GM19467 (cell line): Measurements from ENCODE around the gene OR2A42.
A peak's percentile ranks its signal among the peaks of the same experiment; 100 is the strongest.
"Not testable (repeated sequence)": the region's sequence is repeated elsewhere in the genome, so short reads cannot be mapped to it uniquely, and the experiment has no call there.

Source experiments
- ATAC-seq: cut with Tn5 transposase; IDR thresholded peaks from one replicate; pipeline ENCODE4 v1.9.1; 2021; ENCODE audit warnings: mild to moderate bottlenecking, moderate library complexity; ENCODE audit not compliant: unreplicated experiment

The OR2A42 gene

GRCh38 chr7:144223675-144224074, 15.7 kb downstream of the OR2A42 start:
- ATAC-seq: not testable (repeated sequence)

DNA sequence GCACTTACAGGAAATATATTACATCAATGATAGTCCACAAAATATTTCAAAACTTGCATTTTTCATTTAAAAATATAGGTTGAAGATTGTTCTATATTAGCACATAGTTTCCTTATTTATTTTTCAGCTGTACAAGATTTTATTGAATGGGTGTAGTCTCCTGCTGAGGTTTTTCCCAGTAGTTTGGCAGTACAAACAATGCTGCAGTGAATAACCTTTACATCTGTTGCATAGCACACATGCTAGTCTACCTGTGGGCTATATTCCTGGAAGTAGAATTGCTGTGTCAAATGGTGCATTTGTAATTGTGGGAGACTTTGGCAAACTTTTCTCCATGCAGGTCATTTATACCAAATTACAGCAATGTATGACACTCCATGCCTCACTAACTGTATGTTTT, 18.9 kb downstream of the OR2A42 start:
- not testable (repeated sequence) for ATAC-seq

GRCh38 chr7:144219149-144219548, 20.3 kb downstream of the OR2A42 start:
- not testable (repeated sequence) for ATAC-seq

DNA sequence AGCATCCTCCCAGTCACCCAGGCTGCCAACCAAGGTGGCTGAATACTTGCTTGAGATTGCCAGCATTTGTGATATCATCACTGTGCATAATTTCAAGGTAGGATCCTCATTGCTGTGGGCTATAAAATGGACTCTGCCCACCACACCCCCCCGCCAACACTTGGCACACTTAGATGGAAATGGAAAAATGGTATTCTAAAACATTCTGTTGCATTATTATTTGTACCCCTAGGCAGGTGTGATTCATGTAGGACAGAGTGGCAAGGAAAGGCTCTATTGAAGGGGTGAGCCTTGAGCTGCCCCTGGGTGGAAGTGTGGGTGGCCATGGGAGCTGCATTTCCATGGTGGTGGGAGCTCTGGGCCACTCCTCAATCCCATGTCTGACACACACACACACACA, 20.8 kb downstream of the OR2A42 start:
- ATAC-seq: not testable (repeated sequence)

DNA sequence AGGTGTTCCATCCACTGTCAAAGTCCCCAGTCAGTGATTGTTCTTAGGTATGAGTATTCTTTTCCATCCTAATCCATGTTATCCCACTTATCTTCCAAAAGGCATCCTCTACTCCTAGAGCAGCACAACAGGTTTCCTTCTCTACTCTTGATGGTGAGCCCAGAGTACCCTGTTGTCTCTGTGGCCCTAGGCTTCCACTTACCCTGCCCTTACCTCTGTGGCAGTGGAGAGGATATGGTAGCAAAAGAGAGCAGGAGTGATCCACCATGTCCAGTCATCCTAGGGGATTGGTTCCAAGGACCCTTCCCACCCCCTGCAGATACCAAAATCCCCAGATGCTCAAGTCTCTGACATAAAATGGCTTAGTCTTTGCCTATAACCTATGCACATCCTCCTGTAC, 22.2 kb downstream of the OR2A42 start:
- ATAC-seq: not testable (repeated sequence)

GRCh38 chr7:144205306-144205705, 34.1 kb downstream of the OR2A42 start:
- ATAC-seq: not testable (repeated sequence)

DNA sequence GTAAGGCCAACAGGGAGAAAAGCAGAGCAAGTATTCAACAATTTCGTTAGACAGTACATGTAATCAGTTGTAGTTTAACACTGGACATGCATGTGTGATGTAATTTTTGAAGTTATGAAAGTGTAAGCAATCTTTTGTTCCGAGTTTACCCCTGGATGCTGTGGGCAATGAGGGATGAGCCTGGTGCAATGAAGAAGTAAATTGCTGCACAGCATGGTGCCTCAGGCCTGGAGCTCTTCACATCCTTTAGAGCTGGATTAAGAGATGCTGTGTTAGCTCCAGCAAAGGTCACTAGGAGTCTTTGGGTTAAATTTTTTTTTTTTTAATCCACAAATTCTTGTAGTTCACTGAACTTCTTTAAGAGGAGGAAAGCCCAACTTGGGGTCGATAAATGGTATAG, 36.3 kb downstream of the OR2A42 start:
- ATAC-seq: not testable (repeated sequence)

GRCh38 chr7:144201978-144202377, 37.4 kb downstream of the OR2A42 start:
- ATAC-seq: peak; percentile 27

DNA sequence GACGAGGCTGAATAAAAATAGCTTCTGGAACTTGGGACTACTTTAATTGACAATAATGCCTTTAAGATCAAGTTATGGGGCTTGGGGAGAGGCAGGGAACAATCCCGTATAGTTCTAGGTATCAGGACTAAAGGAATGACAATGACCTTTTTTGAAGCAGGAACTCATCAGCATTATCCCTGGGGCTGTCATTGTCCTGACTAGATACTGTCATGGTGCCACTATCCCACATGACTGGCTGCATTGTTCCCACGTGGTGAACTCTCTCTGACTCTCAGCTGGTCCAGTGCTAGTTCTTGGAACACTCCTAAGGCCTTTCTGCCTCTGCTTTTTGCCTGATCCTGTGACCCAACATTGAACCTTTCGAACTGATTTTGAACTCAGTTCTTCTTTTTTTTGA, 40.5 kb downstream of the OR2A42 start:
- not testable (repeated sequence) for ATAC-seq

GRCh38 chr7:144195212-144195872, 44.1 kb downstream of the OR2A42 start, which contains the start of gene ARHGEF35:
Gene ARHGEF35 (minus strand): TSS chr7:144195833. CDS start chr7:144188383, 7,450 bp downstream.
- ATAC-seq: peak; percentile 79

DNA sequence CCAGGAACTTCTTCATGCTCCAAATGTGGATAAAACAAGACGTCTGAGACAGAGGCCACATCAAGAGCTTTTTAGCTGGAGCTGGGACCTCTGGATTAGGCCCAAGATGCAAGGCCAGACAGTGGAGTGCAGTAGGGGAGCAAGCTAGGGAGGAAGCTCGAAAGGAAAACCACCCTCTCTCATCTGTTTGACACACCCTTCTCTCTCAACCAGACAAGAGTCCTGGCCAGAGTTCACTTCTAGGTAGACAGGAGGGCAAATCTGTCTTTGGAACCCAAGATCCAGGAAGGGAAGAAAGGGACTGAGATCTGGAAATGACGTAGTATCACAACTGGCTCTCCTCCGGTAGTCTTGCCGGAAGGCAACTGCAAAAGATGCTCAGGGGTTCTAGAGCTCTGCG, 45.0 kb downstream of the OR2A42 start:
- ATAC-seq: not testable (repeated sequence)

DNA sequence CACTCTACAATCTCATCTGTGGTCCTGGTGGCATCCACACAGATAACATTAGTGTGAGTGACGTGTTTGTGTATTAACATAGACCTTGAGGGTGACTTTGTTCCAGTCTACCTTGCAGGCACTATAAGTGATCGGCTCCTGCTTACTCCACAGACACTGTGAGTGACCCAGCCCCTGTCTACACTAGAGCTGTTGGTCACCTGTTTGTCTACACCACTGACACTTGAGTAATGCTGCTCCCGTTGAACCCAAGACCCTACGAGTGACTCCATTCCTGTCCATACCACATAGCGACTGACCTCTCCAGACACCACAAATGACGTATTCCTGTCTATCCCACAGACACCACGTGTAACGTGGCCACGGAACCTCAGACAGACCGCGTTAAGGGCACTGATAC, 45.6 kb downstream of the OR2A42 start:
- ATAC-seq: not testable (repeated sequence)

DNA sequence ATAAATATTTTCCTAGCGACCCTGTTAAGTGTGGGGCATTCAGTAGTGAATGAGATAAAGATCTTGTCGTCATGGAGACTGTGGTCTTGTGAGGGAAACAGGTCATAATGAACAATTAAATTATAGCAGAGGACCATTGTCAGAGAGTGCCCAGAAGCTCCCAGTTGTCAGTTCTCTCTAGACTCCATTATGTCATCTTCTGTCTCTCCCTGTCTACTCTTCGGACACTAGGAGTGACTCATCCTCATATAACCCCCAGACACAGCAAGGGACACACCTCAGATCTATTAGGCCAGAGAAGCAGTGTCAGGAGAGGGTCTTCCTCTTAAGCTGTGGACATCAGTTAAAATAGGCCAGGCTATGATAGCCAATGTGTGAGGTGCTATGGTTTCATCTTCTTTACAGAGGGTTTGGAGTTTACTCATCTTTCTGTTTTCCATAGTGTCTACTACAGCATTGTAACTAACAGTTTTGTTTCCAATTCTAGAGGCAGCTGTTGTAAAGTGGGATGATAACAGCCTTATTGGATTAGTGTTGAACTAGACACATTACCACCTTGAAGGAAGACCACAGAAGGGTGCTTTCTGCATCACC, 50.7 kb downstream of the OR2A42 start:
- ATAC-seq: not testable (repeated sequence)

GRCh38 chr7:144187848-144188247, 51.6 kb downstream of the OR2A42 start:
- ATAC-seq: not testable (repeated sequence)

- ATAC-seq: not testable (repeated sequence)
Observed at GRCh38 chr7:144183166-144183565, 56.2 kb downstream of the OR2A42 start, which contains the start of gene CTAGE4. Gene CTAGE4 (plus strand): TSS chr7:144183466. CDS start chr7:144183504, 38 bp downstream.

DNA sequence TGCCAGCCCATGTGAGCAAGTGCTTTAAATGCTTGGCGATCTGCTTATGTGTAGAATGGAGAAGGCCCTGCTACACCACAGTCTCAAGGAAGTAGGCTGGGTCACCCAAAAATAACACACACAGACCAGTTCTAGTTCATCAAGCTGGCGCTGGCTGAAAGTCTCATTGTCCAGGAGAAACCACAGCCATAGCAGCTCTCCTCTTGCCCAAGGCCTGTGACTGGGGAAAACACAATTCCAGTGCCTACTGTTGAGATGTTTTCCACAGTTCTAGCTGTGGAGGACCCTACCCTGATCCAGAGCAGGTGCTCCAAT, 60.3 kb downstream of the OR2A42 start:
- ATAC-seq: not testable (repeated sequence)

DNA sequence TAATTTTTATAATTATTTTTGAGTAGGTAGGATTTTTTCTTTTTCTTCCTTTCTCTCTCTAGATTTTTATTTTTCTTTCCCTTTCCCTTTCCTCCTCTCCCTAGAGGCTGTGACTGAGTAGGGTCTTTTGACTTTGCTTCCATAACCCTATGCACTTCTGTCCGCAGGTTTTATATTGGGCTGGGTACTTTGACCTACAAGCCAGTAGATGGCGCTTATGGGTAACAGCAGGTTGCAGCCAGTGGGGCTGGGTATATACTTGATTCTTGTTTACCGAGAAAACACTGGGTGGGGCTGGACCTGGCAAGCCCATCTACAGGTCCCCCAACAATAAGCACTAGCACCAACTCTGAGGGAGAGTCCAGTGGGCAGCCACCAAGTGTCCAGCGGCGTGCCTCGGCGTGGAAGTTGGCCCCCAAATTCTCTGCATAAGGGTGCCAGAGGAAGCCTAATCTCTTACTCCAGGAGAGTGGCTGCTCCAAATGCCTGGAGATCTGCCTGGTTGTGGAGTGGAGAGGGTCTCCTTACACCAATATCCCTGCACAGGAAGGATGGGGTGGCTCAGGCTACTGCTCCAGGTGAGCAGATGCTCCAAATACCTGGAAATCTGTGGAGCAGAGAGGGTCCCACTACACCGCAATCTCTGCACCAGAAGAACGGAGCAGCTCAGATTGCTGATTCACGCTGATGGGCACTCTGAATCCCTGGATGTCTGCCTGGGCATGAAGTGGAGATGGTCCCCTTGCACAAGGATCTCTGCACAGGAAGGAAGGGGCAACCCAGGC, 60.8 kb downstream of the OR2A42 start:
- ATAC-seq: peak; percentile 97
